Nephron progenitor cell (in vitro differentiated cells): ENCODE data around the gene TSPAN11.
"Not testable (repeated sequence)": the region's sequence is repeated elsewhere in the genome, so short reads cannot be mapped to it uniquely, and the experiment has no call there.

Experiments used
- DNase-seq: peaks from one replicate; pipeline ENCODE4 v3.0.0; 2021
- H3K27ac Mint-ChIP-seq: 2 replicates; pipeline ENCODE4 v1.8.0; 2021; ENCODE audit warnings: mild to moderate bottlenecking, moderate library complexity, mixed read lengths
- H3K27me3 Mint-ChIP-seq: 2 replicates; pipeline ENCODE4 v1.8.0; 2021; ENCODE audit warnings: mild to moderate bottlenecking, low read depth, mixed read lengths; ENCODE audit not compliant: poor library complexity
- H3K36me3 Mint-ChIP-seq: 2 replicates; pipeline ENCODE4 v1.8.0; 2021; ENCODE audit warnings: low read depth, mixed read lengths
- H3K4me1 Mint-ChIP-seq: 2 replicates; pipeline ENCODE4 v1.8.0; 2021; ENCODE audit warnings: mixed read lengths
- H3K4me3 Mint-ChIP-seq: 2 replicates; pipeline ENCODE4 v1.8.0; 2021; ENCODE audit warnings: mild to moderate bottlenecking, moderate library complexity, mixed read lengths
- H3K9me3 Mint-ChIP-seq: 2 replicates; pipeline ENCODE4 v1.8.0; 2021; ENCODE audit warnings: mild to moderate bottlenecking, moderate library complexity, mixed read lengths
- CTCF ChIP-seq: fragments of 200-600 bp; sonication (generic); IDR thresholded peaks from 2 replicates; pipeline ENCODE4 v1.5.0; 2021; ENCODE audit warnings: antibody characterized with exemption

The TSPAN11 gene

DNA sequence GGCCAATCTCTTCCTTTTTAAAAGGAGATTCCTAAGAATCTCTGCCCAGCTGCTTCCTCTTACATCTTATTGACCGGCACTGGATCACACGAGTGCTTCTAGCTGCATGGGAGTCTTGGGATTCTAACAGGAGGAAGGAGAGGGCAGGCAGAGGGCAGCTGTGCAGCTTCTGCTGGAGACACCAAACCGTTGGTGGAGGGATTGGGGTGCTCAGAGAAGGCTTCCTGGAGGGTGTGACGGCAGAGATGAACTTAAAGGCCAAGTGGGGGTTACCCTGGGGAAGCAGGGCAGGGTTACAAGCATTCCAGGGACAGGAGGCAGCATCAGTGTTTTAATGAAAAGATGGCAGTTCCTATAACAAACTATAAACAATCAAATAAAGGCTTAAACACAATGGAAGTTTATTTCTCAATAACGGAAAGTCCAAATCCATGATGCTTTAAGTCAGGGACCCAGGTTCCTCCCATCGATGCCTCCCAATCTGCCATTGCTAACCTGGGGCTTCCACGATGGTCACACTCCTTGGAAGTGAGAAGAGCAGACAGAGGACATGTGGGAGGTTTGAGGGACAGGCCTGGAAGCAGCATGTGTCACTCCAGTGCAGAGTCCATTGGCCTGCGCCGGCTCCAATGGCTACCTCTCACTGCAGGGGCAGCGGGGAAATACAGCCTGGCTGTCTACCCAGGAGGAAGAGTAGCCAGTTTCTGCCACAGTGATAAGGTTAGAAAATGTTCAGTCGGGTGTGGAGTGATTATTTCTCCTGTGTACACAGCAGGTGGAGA lies 94.0 kb downstream of the TSPAN11 start:
- H3K27me3 Mint-ChIP-seq = peaks cover 3% of the 10 kb centered on the region
- peaks cover under 1% of the 10 kb centered on the region for H3K36me3 Mint-ChIP-seq
- TF ChIP-seq CTCF = no peak
- H3K4me1 Mint-ChIP-seq = peaks cover 7% of the 10 kb centered on the region
- peaks cover 12% of the 10 kb centered on the region for H3K9me3 Mint-ChIP-seq
- DNase-seq = no peak
- H3K27ac Mint-ChIP-seq = no peak overlapping the region
- no peak overlapping the region for H3K4me3 Mint-ChIP-seq

GRCh38 chr12:31021181-31021580 lies 94.6 kb downstream of the TSPAN11 start:
- H3K36me3 Mint-ChIP-seq = peaks cover 6% of the 10 kb centered on the region
- TF ChIP-seq CTCF = no peak
- H3K9me3 Mint-ChIP-seq = peaks cover 18% of the 10 kb centered on the region
- H3K4me1 Mint-ChIP-seq = peaks cover 2% of the 10 kb centered on the region
- peaks cover 3% of the 10 kb centered on the region for H3K27me3 Mint-ChIP-seq
- H3K4me3 Mint-ChIP-seq = no peak overlapping the region
- H3K27ac Mint-ChIP-seq = no peak overlapping the region
- no peak for DNase-seq

DNA sequence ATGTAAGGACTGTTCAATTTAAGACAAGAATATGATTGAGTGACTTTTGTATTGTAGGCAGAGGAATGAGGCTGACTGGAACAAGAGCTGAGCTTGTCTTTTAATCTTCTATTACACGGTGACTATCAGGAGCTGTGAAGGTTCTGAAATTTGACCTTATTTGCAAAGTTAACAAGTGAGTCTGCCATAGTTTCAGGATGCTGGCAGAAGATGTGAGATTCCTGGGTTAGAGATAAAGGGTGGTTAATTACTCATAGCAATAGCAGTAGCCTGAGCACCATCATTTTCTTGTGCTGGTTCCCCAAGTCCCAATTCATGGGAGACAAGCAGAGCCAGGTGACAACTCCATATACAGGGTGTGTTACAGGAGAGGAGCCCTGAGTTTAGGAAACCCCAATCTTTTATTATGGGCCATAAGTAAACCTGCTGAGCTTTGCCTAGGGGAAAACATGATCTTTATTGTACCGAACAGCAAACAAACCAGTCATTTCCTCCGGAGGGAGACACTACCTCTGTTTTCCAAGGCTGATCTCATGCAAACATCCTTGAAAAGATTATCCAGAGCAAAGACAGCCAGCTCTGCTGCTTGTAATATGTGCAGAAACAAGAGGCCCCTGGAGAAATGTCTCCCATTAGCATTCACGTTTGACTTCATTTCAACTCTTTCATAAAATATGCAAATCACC lies 95.4 kb downstream of the TSPAN11 start:
- no peak for DNase-seq
- Mint-ChIP-seq H3K9me3 (peaks cover 23% of the 10 kb centered on the region), H3K4me3 (no peak overlapping the region), H3K4me1 (no peaks in the 10 kb centered on the region), H3K36me3 (peaks cover 6% of the 10 kb centered on the region), H3K27ac (no peak overlapping the region), H3K27me3 (peaks cover 3% of the 10 kb centered on the region)
- TF ChIP-seq CTCF = no peak

- Mint-ChIP-seq H3K9me3 (peaks cover 30% of the 10 kb centered on the region), H3K4me1 (no peaks in the 10 kb centered on the region), H3K27ac (no peak overlapping the region), H3K4me3 (no peak overlapping the region), H3K36me3 (peaks cover 11% of the 10 kb centered on the region), H3K27me3 (peaks cover 3% of the 10 kb centered on the region)
- TF ChIP-seq CTCF = no peak
- no peak for DNase-seq
Observed at GRCh38 chr12:31023271-31023724, 96.8 kb downstream of the TSPAN11 start.

GRCh38 chr12:31026202-31026601 lies 99.7 kb downstream of the TSPAN11 start:
- DNase-seq = no peak
- H3K27me3 Mint-ChIP-seq = peaks cover 11% of the 10 kb centered on the region
- H3K27ac Mint-ChIP-seq = no peak overlapping the region
- no peak overlapping the region for H3K4me3 Mint-ChIP-seq
- peaks cover 30% of the 10 kb centered on the region for H3K9me3 Mint-ChIP-seq
- no peak for TF ChIP-seq CTCF
- peaks cover 11% of the 10 kb centered on the region for H3K36me3 Mint-ChIP-seq
- no peaks in the 10 kb centered on the region for H3K4me1 Mint-ChIP-seq

GRCh38 chr12:31027006-31027405 lies 100.5 kb downstream of the TSPAN11 start:
- peaks cover 11% of the 10 kb centered on the region for H3K36me3 Mint-ChIP-seq
- H3K4me3 Mint-ChIP-seq, H3K4me1 Mint-ChIP-seq, DNase-seq, H3K27me3 Mint-ChIP-seq, H3K27ac Mint-ChIP-seq: not testable (repeated sequence)
- peaks cover 30% of the 10 kb centered on the region for H3K9me3 Mint-ChIP-seq
